SU-DHL-6 (cell line): ENCODE results near the gene ACACB.

ENCODE experiments used
- H2AFZ ChIP-seq: fragments of 200-600 bp; sonication (generic); 2 replicates; pipeline ENCODE4 v1.6.1; 2014; ENCODE audit warnings: low read depth, mild to moderate bottlenecking, moderate library complexity, mixed read lengths, antibody characterized with exemption, low read length; ENCODE audit not compliant: severe bottlenecking
- H3F3A ChIP-seq: fragments of 200-600 bp; shearing (Covaris generic); 2 replicates; pipeline ENCODE4 v1.6.0; 2016; ENCODE audit warnings: antibody characterized with exemption, mild to moderate bottlenecking; ENCODE audit not compliant: insufficient read depth
- H3K27ac ChIP-seq: fragments of 200-600 bp; sonication (generic); 2 replicates; pipeline ENCODE4 v1.5.1; 2016; ENCODE audit warnings: low read depth, mild to moderate bottlenecking, low read length, moderate library complexity, mixed read lengths
- H3K27me3 ChIP-seq: fragments of 200-600 bp; sonication (generic), shearing (Covaris generic); 2 replicates; pipeline ENCODE4 v1.6.0; 2014; ENCODE audit warnings: mild to moderate bottlenecking, low read length
- H3K36me3 ChIP-seq: fragments of 200-600 bp; sonication (generic); 2 replicates; pipeline ENCODE4 v1.6.1; 2014; ENCODE audit warnings: mild to moderate bottlenecking, low read length, mixed read lengths
- H3K4me2 ChIP-seq: fragments of 300-600, 200-600 bp; shearing (Covaris generic), sonication (generic); 2 replicates; pipeline ENCODE4 v1.6.0; 2014; ENCODE audit warnings: low read length, low read depth, mild to moderate bottlenecking; ENCODE audit not compliant: poor library complexity, severe bottlenecking
- H3K4me3 ChIP-seq: fragments of 200-600 bp; sonication (generic); 2 replicates; pipeline ENCODE4 v1.5.1; 2014; ENCODE audit warnings: antibody characterized with exemption, low read length, mild to moderate bottlenecking, mixed read lengths; ENCODE audit not compliant: insufficient read depth, poor library complexity, severe bottlenecking
- H3K79me2 ChIP-seq: fragments of 200-600 bp; sonication (generic); 2 replicates; pipeline ENCODE4 v1.6.1; 2014; ENCODE audit warnings: mild to moderate bottlenecking, low read length, moderate library complexity; ENCODE audit not compliant: insufficient read depth
- H3K9ac ChIP-seq: fragments of 200-600 bp; sonication (generic); 2 replicates; pipeline ENCODE4 v1.7.0; 2014; ENCODE audit warnings: mild to moderate bottlenecking, low read length
- H3K9me2 ChIP-seq: fragments of 200-600 bp; sonication (generic); replicated peaks from 2 replicates; pipeline ENCODE4 v1.6.1; 2014; ENCODE audit warnings: low read length; ENCODE audit not compliant: insufficient read depth
- H3K9me3 ChIP-seq: fragments of 200-600 bp; sonication (generic); 2 replicates; pipeline ENCODE4 v1.6.1; 2014; ENCODE audit warnings: low read length, mixed read lengths; ENCODE audit not compliant: insufficient read depth
- H4K20me1 ChIP-seq: fragments of 200-600 bp; sonication (generic); 2 replicates; pipeline ENCODE4 v1.6.1; 2014; ENCODE audit warnings: low read depth, mild to moderate bottlenecking, antibody characterized with exemption, low read length, moderate library complexity, mixed read lengths
- CTCF ChIP-seq: fragments of 200-600 bp; sonication (generic); IDR thresholded peaks from one replicate; pipeline ENCODE4 v1.5.1; 2017; ENCODE audit warnings: antibody characterized with exemption, mild to moderate bottlenecking, low read length, moderate library complexity; ENCODE audit not compliant: insufficient read depth, poor library complexity, severe bottlenecking
- EZH2phosphoT487 ChIP-seq: fragments of 200-600 bp; sonication (generic), shearing (Covaris generic); conservative IDR thresholded peaks from 2 replicates; pipeline ENCODE4 v1.6.1; 2018; ENCODE audit warnings: mild to moderate bottlenecking, antibody characterized with exemption, low read length, moderate library complexity, mixed read lengths

ACACB gene

GRCh38 chr12:109127533-109128242 lies 11.3 kb downstream of the ACACB start:
- no peak overlapping the region for H3K9ac ChIP-seq
- no peaks in the 10 kb centered on the region for H3K9me2 ChIP-seq
- H3K27me3 ChIP-seq, result no peaks in the 10 kb centered on the region
- H3K27ac ChIP-seq, result no peak overlapping the region
- no peaks in the 10 kb centered on the region for H3K36me3 ChIP-seq
- H3F3A ChIP-seq, result no peaks in the 10 kb centered on the region
- no peak overlapping the region for H2AFZ ChIP-seq
- H3K4me2 ChIP-seq, result no peak overlapping the region
- no peaks in the 10 kb centered on the region for H3K79me2 ChIP-seq
- TF ChIP-seq CTCF (no peak), EZH2phosphoT487 (no peak)
- H4K20me1 ChIP-seq, result no peaks in the 10 kb centered on the region
- no peaks in the 10 kb centered on the region for H3K9me3 ChIP-seq
- H3K4me3 ChIP-seq, result no peak overlapping the region

GRCh38 chr12:109130297-109131153 lies 14.1 kb downstream of the ACACB start:
- H4K20me1 ChIP-seq, result no peaks in the 10 kb centered on the region
- H3K27me3 ChIP-seq, result no peaks in the 10 kb centered on the region
- H3K4me2 ChIP-seq, result no peak overlapping the region
- no peak for TF ChIP-seq CTCF
- TF ChIP-seq EZH2phosphoT487, result no peak
- H3K79me2 ChIP-seq, result no peaks in the 10 kb centered on the region
- no peak overlapping the region for H2AFZ ChIP-seq
- H3K9ac ChIP-seq, result no peak overlapping the region
- H3K9me3 ChIP-seq, result no peaks in the 10 kb centered on the region
- no peak overlapping the region for H3K27ac ChIP-seq
- no peaks in the 10 kb centered on the region for H3K36me3 ChIP-seq
- H3F3A ChIP-seq, result no peaks in the 10 kb centered on the region
- H3K4me3 ChIP-seq, result no peak overlapping the region
- H3K9me2 ChIP-seq, result no peaks in the 10 kb centered on the region

GRCh38 chr12:109131154-109132050 lies 15.0 kb downstream of the ACACB start:
- Histone ChIP-seq H2AFZ (peak overlapping the region; percentile 15), H3F3A (no peaks in the 10 kb centered on the region), H3K4me3 (no peak overlapping the region), H3K79me2 (no peaks in the 10 kb centered on the region), H3K9ac (peak overlapping the region; percentile 6; the same call in 1 of the 2 replicates), H3K4me2 (peak overlapping the region; percentile 24), H3K27me3 (no peaks in the 10 kb centered on the region), H3K9me3 (no peaks in the 10 kb centered on the region), H3K27ac (no peak overlapping the region), H3K9me2 (no peaks in the 10 kb centered on the region), H4K20me1 (no peaks in the 10 kb centered on the region), H3K36me3 (no peaks in the 10 kb centered on the region)
- no peak for TF ChIP-seq CTCF
- no peak for TF ChIP-seq EZH2phosphoT487
